Inflammatory macrophage (primary cell): ENCODE results near the gene SSMEM1.
"Not testable (repeated sequence)": the region's sequence is repeated elsewhere in the genome, so short reads cannot be mapped to it uniquely, and the experiment has no call there.

Experiments used
- DNase-seq, 2 donors: peaks; one replicate each; pipeline ENCODE4 v3.0.0-alpha.2; 2020 to 2022
- total RNA-seq, 18 experiments: gene quantifications; one replicate each; lab custom pipeline; 2026; ENCODE audit warnings: mixed read lengths in 6 of 18, inconsistent platforms in 2 of 18; lab: John Stamatoyannopoulos, UW

Gene SSMEM1
- 0 to 0.12 (median 0) reads per million in 18 experiments for total RNA-seq

GRCh38 chr7:130207642-130208041 is at the start of gene SSMEM1:
SSMEM1 (plus strand) TSS chr7:130207860; CDS start chr7:130207911, 51 bp downstream.
- DNase-seq: peak; percentile 50 to 86

- DNase-seq: no peak
Measured at GRCh38 chr7:130160023-130160422, 47.6 kb upstream of the SSMEM1 start.

GRCh38 chr7:130160455-130160854 is 47.2 kb upstream of the SSMEM1 start:
- DNase-seq: no peak

- no peak for DNase-seq
Measured at GRCh38 chr7:130162196-130162595, 45.5 kb upstream of the SSMEM1 start.

- DNase-seq: no peak
Measured at GRCh38 chr7:130174237-130174959, 33.3 kb upstream of the SSMEM1 start.

- DNase-seq: no peak
Measured at GRCh38 chr7:130178251-130178650, 29.4 kb upstream of the SSMEM1 start.

GRCh38 chr7:130179631-130180030 is 28.0 kb upstream of the SSMEM1 start:
- no peak for DNase-seq

GRCh38 chr7:130180571-130181262 is 26.9 kb upstream of the SSMEM1 start:
- DNase-seq: peak; percentile 85 to 88

- DNase-seq: no peak
Measured at GRCh38 chr7:130181263-130181605, 26.4 kb upstream of the SSMEM1 start.

- no peak for DNase-seq
Measured at GRCh38 chr7:130182990-130183389, 24.7 kb upstream of the SSMEM1 start.

- not testable (repeated sequence) for DNase-seq
Measured at GRCh38 chr7:130184349-130184748, 23.3 kb upstream of the SSMEM1 start.

GRCh38 chr7:130187360-130187759 is 20.3 kb upstream of the SSMEM1 start:
- no peak for DNase-seq

GRCh38 chr7:130189343-130189742 is 18.3 kb upstream of the SSMEM1 start:
- DNase-seq: no peak

- no peak for DNase-seq
Measured at GRCh38 chr7:130191791-130192190, 15.9 kb upstream of the SSMEM1 start.

- DNase-seq: no peak
Measured at GRCh38 chr7:130195396-130195795, 12.3 kb upstream of the SSMEM1 start.

- DNase-seq: no peak
Measured at GRCh38 chr7:130196476-130196875, 11.2 kb upstream of the SSMEM1 start.

GRCh38 chr7:130197094-130197493 is 10.6 kb upstream of the SSMEM1 start:
- DNase-seq: no peak

GRCh38 chr7:130201796-130202195 is 5.9 kb upstream of the SSMEM1 start:
- DNase-seq: no peak

GRCh38 chr7:130205084-130205947 is 2.3 kb upstream of the SSMEM1 start, which contains the start of gene TMEM209:
TMEM209 (minus strand) TSS chr7:130205406; CDS start chr7:130205375, 31 bp downstream.
- peak; percentile 98 to 99 for DNase-seq

- DNase-seq: no peak
Measured at GRCh38 chr7:130207033-130207432, 627 bp upstream of the SSMEM1 start.

- DNase-seq: peak; percentile 8 to 22
Measured at GRCh38 chr7:130208516-130208915, 856 bp downstream of the SSMEM1 start.

GRCh38 chr7:130210181-130210935 is 2.7 kb downstream of the SSMEM1 start:
- DNase-seq: no peak
